GM23338 (cell line): Measurements from ENCODE around the gene SULT1A1.

Source experiments
- CREB1 ChIP-seq: fragments of 250-450 bp; sonication (Bioruptor Pico); IDR thresholded peaks from 2 replicates; pipeline ENCODE4 v1.5.0; 2020; ENCODE audit warnings: low read depth, mild to moderate bottlenecking, moderate library complexity
- CTCF ChIP-seq, 2 experiments: fragments of 200-600 bp in 1 of 2; sonication (generic) in 1 of 2; conservative IDR thresholded peaks; 2 replicates each; pipeline versions ENCODE4 v1.5.1 to v1.6.1; 2016 to 2017; ENCODE audit warnings: antibody characterized with exemption in 2 of 2, low read depth in 2 of 2, mild to moderate bottlenecking in 2 of 2, moderate library complexity in 1 of 2
- EZH2 ChIP-seq: fragments of 200-600 bp; sonication (generic); IDR thresholded peaks from one replicate; pipeline ENCODE4 v1.8.0; 2017; ENCODE audit warnings: antibody characterized with exemption, mild to moderate bottlenecking, low read depth; ENCODE audit not compliant: unreplicated experiment
- EZH2phosphoT487 ChIP-seq: fragments of 200-600 bp; sonication (generic); IDR thresholded peaks from one replicate; pipeline ENCODE4 v1.8.1; 2018; ENCODE audit warnings: antibody characterized with exemption; ENCODE audit not compliant: unreplicated experiment
- JUNB ChIP-seq: IDR thresholded peaks from one replicate; pipeline ENCODE4 v1.6.1; 2016; ENCODE audit warnings: antibody characterized with exemption; ENCODE audit not compliant: unreplicated experiment
- POLR2AphosphoS5 ChIP-seq: IDR thresholded peaks from 2 replicates; pipeline ENCODE4 v1.6.1; 2016; ENCODE audit warnings: antibody characterized with exemption, low read depth
- ZNF114 ChIP-seq: fragments of 250-450 bp; sonication (Bioruptor Pico); IDR thresholded peaks from 2 replicates; pipeline ENCODE4 v1.5.0; 2020; ENCODE audit warnings: mild to moderate bottlenecking, moderate library complexity

GRCh38 chr16:28591355-28591754, 18.5 kb downstream of the SULT1A1 start:
- TF ChIP-seq CTCF (conservative IDR thresholded peaks at IDR 0.05; ENCODE audit: low read depth in 2 of 2) (no peak), POLR2AphosphoS5 (no peak), EZH2 (no peak), EZH2phosphoT487 (no peak), CREB1 (CRISPR knock-in tag) (no peak), JUNB (no peak), ZNF114 (CRISPR knock-in tag) (no peak)
